HEK293 (cell line): ENCODE results near the gene GON7.

Experiments
- EGR2 ChIP-seq: fragments of 450-650 bp; formaldehyde crosslinking; IDR thresholded peaks from 2 replicates; pipeline ENCODE4 v1.5.1; 2016; ENCODE audit warnings: low read depth, missing biosample characterization, missing genetic modification characterization
- GLIS1 ChIP-seq: fragments of 450-650 bp; formaldehyde crosslinking; IDR thresholded peaks from 2 replicates; pipeline ENCODE4 v1.5.1; 2016; ENCODE audit warnings: missing biosample characterization, missing genetic modification characterization
- GLIS2 ChIP-seq: fragments of 450-650 bp; formaldehyde crosslinking; IDR thresholded peaks from 2 replicates; pipeline ENCODE4 v1.5.1; 2016; ENCODE audit warnings: missing biosample characterization, missing genetic modification characterization
- KLF8 ChIP-seq: fragments of 450-650 bp; formaldehyde crosslinking; IDR thresholded peaks from 2 replicates; pipeline ENCODE4 v1.5.1; 2016; ENCODE audit warnings: missing biosample characterization, missing genetic modification characterization
- OVOL3 ChIP-seq: fragments of 450-650 bp; formaldehyde crosslinking; IDR thresholded peaks from 2 replicates; pipeline ENCODE4 v1.5.1; 2016; ENCODE audit warnings: missing biosample characterization, missing genetic modification characterization
- PATZ1 ChIP-seq: fragments of 450-650 bp; formaldehyde crosslinking; IDR thresholded peaks from 2 replicates; pipeline ENCODE4 v1.5.1; 2016; ENCODE audit warnings: missing biosample characterization, missing genetic modification characterization
- SCRT2 ChIP-seq: fragments of 450-650 bp; formaldehyde crosslinking; IDR thresholded peaks from 2 replicates; pipeline ENCODE4 v1.5.1; 2016; ENCODE audit warnings: missing biosample characterization, missing genetic modification characterization
- ZBTB10 ChIP-seq: fragments of 450-650 bp; formaldehyde crosslinking; IDR thresholded peaks from 2 replicates; pipeline ENCODE4 v1.5.1; 2016; ENCODE audit warnings: missing biosample characterization, missing genetic modification characterization
- ZBTB17 ChIP-seq: fragments of 450-650 bp; formaldehyde crosslinking; IDR thresholded peaks from 2 replicates; pipeline ENCODE4 v1.5.1; 2016; ENCODE audit warnings: missing biosample characterization, missing genetic modification characterization
- ZBTB20 ChIP-seq: fragments of 450-650 bp; formaldehyde crosslinking; IDR thresholded peaks from 2 replicates; pipeline ENCODE4 v1.5.1; 2016; ENCODE audit warnings: missing biosample characterization, missing genetic modification characterization
- ZFP37 ChIP-seq: fragments of 450-650 bp; formaldehyde crosslinking; IDR thresholded peaks from 2 replicates; pipeline ENCODE4 v1.5.1; 2016; ENCODE audit warnings: missing biosample characterization, missing genetic modification characterization
- ZNF18 ChIP-seq: fragments of 450-650 bp; formaldehyde crosslinking; IDR thresholded peaks from 2 replicates; pipeline ENCODE4 v1.5.1; 2016; ENCODE audit warnings: missing biosample characterization, missing genetic modification characterization
- ZNF266 ChIP-seq: fragments of 450-650 bp; formaldehyde crosslinking; IDR thresholded peaks from 2 replicates; pipeline ENCODE4 v1.5.1; 2016; ENCODE audit warnings: missing biosample characterization, missing genetic modification characterization, low read depth
- ZNF302 ChIP-seq: fragments of 450-650 bp; formaldehyde crosslinking; IDR thresholded peaks from 2 replicates; pipeline ENCODE4 v1.5.1; 2016; ENCODE audit warnings: missing biosample characterization, missing genetic modification characterization, low read depth
- ZNF311 ChIP-seq: fragments of 450-650 bp; formaldehyde crosslinking; IDR thresholded peaks from 2 replicates; pipeline ENCODE4 v1.5.1; 2017; ENCODE audit warnings: missing biosample characterization, missing genetic modification characterization, borderline replicate concordance
- ZNF335 ChIP-seq: fragments of 450-650 bp; formaldehyde crosslinking; conservative IDR thresholded peaks from 2 replicates; pipeline ENCODE4 v1.5.1; 2016; ENCODE audit warnings: missing biosample characterization, missing genetic modification characterization
- ZNF341 ChIP-seq: fragments of 450-650 bp; formaldehyde crosslinking; IDR thresholded peaks from 2 replicates; pipeline ENCODE4; 2016; ENCODE audit warnings: low read depth, missing biosample characterization, missing genetic modification characterization
- ZNF394 ChIP-seq: fragments of 450-650 bp; formaldehyde crosslinking; IDR thresholded peaks from 2 replicates; pipeline ENCODE4 v1.5.1; 2016; ENCODE audit warnings: missing biosample characterization, missing genetic modification characterization, mild to moderate bottlenecking, moderate library complexity, borderline replicate concordance
- ZNF501 ChIP-seq: fragments of 450-650 bp; formaldehyde crosslinking; IDR thresholded peaks from 2 replicates; pipeline ENCODE4 v1.5.1; 2016; ENCODE audit warnings: missing biosample characterization, missing genetic modification characterization
- ZNF585B ChIP-seq: fragments of 450-650 bp; formaldehyde crosslinking; IDR thresholded peaks from 2 replicates; pipeline ENCODE4 v1.5.1; 2016; ENCODE audit warnings: missing biosample characterization, missing genetic modification characterization
- ZNF600 ChIP-seq: fragments of 450-650 bp; formaldehyde crosslinking; IDR thresholded peaks from 2 replicates; pipeline ENCODE4 v1.5.1; 2016; ENCODE audit warnings: missing biosample characterization, missing genetic modification characterization
- ZNF776 ChIP-seq: fragments of 450-650 bp; formaldehyde crosslinking; IDR thresholded peaks from 2 replicates; pipeline ENCODE4 v1.5.0; 2017; ENCODE audit warnings: missing biosample characterization, missing genetic modification characterization, borderline replicate concordance
- ZNF843 ChIP-seq: fragments of 450-650 bp; formaldehyde crosslinking; IDR thresholded peaks from 2 replicates; pipeline ENCODE4 v1.5.1; 2016; ENCODE audit warnings: missing biosample characterization, missing genetic modification characterization
- ZSCAN16 ChIP-seq: fragments of 450-650 bp; formaldehyde crosslinking; IDR thresholded peaks from 2 replicates; pipeline ENCODE4 v1.5.1; 2016; ENCODE audit warnings: missing biosample characterization, missing genetic modification characterization
- TF ChIP-seq, protein P1 (sequence below): fragments of 450-650 bp; formaldehyde crosslinking; IDR thresholded peaks from 2 replicates; pipeline ENCODE4 v1.5.1; 2016; ENCODE audit warnings: missing biosample characterization, missing genetic modification characterization
- TF ChIP-seq, protein P2 (sequence below): fragments of 450-650 bp; formaldehyde crosslinking; IDR thresholded peaks from 2 replicates; pipeline ENCODE4 v1.5.1; 2016; ENCODE audit warnings: missing biosample characterization, missing genetic modification characterization

The GON7 gene

DNA sequence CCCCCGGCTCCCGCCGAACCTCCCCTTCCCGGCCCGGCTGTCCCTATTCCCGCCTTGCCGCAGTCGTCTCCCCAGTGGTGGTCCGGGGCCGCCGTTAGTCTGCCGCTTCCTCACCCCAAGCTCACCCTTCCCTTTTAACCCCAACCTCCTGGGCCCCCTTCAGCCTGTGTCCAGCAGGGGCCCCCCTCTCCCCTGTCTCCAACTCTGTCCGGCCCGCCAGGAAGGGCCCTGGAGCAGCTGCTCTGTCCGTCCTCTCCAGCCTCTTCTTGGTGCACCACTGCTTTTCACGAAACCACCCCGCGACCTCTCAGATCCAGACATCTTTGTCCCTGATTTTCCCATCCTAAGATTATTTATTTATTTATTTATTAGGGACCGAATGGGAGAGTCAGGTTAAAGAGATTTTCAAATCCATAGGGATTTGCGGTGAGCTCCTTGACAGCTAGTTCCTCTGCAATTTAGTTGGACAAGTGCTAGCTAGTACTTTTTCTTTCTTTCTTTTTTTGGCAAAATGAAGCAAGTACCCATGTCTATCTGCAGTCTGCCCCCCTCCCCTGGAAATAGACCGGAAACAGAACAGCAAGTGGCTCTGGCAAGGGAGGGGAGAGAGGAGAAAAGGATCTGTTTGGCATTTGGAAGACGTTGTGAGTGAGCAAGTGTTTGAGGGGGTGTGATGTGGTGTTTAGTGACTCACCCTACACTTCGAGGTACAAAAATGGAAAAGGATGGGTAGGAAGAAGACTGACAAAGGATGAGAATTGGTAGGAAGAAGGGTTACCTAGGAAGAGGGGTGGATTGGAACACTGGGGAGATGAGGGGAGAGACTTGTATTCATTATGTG is 823 bp upstream of the GON7 start (continued):
- peak; percentile 68; the same call in 1 of the 2 replicates for TF ChIP-seq SCRT2 (tag by site-specific recombination)
- TF ChIP-seq, protein P1, sequence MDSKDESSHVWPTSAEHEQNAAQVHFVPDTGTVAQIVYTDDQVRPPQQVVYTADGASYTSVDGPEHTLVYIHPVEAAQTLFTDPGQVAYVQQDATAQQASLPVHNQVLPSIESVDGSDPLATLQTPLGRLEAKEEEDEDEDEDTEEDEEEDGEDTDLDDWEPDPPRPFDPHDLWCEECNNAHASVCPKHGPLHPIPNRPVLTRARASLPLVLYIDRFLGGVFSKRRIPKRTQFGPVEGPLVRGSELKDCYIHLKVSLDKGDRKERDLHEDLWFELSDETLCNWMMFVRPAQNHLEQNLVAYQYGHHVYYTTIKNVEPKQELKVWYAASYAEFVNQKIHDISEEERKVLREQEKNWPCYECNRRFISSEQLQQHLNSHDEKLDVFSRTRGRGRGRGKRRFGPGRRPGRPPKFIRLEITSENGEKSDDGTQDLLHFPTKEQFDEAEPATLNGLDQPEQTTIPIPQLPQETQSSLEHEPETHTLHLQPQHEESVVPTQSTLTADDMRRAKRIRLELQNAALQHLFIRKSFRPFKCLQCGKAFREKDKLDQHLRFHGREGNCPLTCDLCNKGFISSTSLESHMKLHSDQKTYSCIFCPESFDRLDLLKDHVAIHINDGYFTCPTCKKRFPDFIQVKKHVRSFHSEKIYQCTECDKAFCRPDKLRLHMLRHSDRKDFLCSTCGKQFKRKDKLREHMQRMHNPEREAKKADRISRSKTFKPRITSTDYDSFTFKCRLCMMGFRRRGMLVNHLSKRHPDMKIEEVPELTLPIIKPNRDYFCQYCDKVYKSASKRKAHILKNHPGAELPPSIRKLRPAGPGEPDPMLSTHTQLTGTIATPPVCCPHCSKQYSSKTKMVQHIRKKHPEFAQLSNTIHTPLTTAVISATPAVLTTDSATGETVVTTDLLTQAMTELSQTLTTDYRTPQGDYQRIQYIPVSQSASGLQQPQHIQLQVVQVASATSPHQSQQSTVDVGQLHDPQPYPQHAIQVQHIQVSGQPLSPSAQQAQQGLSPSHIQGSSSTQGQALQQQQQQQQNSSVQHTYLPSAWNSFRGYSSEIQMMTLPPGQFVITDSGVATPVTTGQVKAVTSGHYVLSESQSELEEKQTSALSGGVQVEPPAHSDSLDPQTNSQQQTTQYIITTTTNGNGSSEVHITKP (tag by site-specific recombination), result peak; percentile 89
- peak; percentile 88 for TF ChIP-seq GLIS2 (tag by site-specific recombination)
- peak; percentile 44; the same call in 1 of the 2 replicates for TF ChIP-seq ZSCAN16 (tag by site-specific recombination)
- peak; percentile 54; the same call in 1 of the 2 replicates for TF ChIP-seq EGR2 (tag by site-specific recombination)
- no peak for TF ChIP-seq ZNF585B (tag by site-specific recombination)
- peak; percentile 52 for TF ChIP-seq OVOL3 (tag by site-specific recombination)
- peak; percentile 95 for TF ChIP-seq ZBTB17
- peak; percentile 38; the same call in 1 of the 2 replicates for TF ChIP-seq ZNF843 (tag by site-specific recombination)
- no peak for TF ChIP-seq ZNF776 (tag by site-specific recombination)
- TF ChIP-seq ZNF341 (tag by site-specific recombination), result peak; percentile 96
- no peak for TF ChIP-seq ZNF311
- TF ChIP-seq, protein P2, sequence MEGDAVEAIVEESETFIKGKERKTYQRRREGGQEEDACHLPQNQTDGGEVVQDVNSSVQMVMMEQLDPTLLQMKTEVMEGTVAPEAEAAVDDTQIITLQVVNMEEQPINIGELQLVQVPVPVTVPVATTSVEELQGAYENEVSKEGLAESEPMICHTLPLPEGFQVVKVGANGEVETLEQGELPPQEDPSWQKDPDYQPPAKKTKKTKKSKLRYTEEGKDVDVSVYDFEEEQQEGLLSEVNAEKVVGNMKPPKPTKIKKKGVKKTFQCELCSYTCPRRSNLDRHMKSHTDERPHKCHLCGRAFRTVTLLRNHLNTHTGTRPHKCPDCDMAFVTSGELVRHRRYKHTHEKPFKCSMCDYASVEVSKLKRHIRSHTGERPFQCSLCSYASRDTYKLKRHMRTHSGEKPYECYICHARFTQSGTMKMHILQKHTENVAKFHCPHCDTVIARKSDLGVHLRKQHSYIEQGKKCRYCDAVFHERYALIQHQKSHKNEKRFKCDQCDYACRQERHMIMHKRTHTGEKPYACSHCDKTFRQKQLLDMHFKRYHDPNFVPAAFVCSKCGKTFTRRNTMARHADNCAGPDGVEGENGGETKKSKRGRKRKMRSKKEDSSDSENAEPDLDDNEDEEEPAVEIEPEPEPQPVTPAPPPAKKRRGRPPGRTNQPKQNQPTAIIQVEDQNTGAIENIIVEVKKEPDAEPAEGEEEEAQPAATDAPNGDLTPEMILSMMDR (tag by site-specific recombination), result peak; percentile 91
- TF ChIP-seq ZNF266, result no peak
- peak; percentile 85 for TF ChIP-seq ZFP37 (tag by site-specific recombination)
- peak; percentile 39; the same call in 1 of the 2 replicates for TF ChIP-seq ZNF600 (tag by site-specific recombination)
- TF ChIP-seq GLIS1 (tag by site-specific recombination), result peak; percentile 45
- TF ChIP-seq ZNF394 (tag by site-specific recombination), result peak; percentile 37; the same call in 1 of the 2 replicates
- TF ChIP-seq KLF8 (tag by site-specific recombination), result no peak; the same call in 1 of the 2 replicates
- peak; percentile 95 for TF ChIP-seq ZBTB20
- TF ChIP-seq ZBTB10 (tag by site-specific recombination), result no peak
- TF ChIP-seq PATZ1 (tag by site-specific recombination), result peak; percentile 85
- TF ChIP-seq ZNF501 (tag by site-specific recombination), result 0 out of 2 replicates have a peak, but pooled peaks have one; percentile 32
- peak; percentile 93 for TF ChIP-seq ZNF335 (tag by site-specific recombination)
- TF ChIP-seq ZNF18 (tag by site-specific recombination), result no peak
- TF ChIP-seq ZNF302 (tag by site-specific recombination), result no peak
